T-helper 2 cell treated with Interferon-gamma antibody and Interleukin-4, amounts not matched to agents 100 ng/mL and 5 ng/mL, for 36 hours (primary cell): ENCODE measurements around the gene ZIC1. TPM values are rescaled to one million over a fixed set of nuclear protein-coding genes. Genes with fewer than 3 reads are reported as not detected.

Experiments
- intact Hi-C: fragments of 100-400 bp; cut with micrococcal nuclease; formaldehyde crosslinking; loops from one replicate; pipeline ENCODE4 v1.15.1; 2023
- total RNA-seq: library from RNA; stranded (reverse); gene quantifications from 2 replicates; pipeline ENCODE4 v1.2.3, GENCODE V29; 2022

ZIC1 gene
- total RNA-seq, 1 donor from 2014 or later = not detected

DNA sequence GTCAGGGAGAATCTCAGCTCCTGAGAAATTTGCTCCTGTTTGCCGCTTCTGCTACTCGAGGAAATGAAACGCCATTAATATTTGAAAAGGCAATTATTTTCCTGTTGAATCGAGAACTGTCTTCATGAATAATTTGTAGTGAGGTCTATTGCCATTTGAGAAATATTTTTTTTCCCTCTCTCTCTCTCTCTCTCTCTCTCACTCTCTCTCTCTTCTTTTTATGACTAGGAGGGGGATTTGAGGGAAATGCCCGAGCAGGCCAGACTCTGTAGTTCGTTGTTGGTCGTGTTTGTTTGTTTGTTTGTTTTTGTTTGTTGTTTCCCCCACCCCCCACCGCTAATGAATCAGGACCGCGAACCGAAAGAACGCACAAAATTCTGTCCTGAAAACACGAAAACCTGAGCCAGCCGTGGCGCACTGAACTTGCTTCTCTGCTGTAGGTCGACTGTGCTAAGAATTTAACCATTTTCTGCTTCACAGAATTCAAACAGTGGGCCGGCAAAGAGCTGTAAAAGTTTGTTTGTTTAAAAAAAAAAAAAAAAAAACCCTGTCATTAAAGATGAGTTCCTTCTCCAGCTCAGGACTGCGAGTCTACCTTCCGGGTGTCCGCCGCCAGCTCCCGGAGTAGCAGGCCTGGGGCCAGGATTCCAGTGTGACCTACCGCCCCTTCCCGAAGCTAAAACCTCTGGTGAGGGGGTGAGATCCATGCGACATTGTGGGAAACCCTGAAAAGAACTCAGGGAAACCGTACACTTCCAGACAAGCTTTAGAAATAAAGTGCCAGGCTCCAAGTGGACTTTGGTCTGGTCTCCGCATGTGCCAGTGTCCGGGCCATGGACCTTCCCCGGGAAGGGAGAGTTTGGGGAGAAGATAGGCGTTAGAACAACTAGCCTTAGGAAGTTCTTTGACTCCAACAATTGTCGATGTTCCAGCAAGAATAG is 15.0 kb upstream of the ZIC1 start:
- intact Hi-C loops = loop anchor here (2.0 kb wide), 1 partner anchor 19 kb away; no protein-coding TSS in a partner anchor

- intact Hi-C loops = loop anchor here (2.0 kb wide), 1 partner anchor 18 kb away; no protein-coding TSS in a partner anchor
Measured at GRCh38 chr3:147394884-147395225, 14.3 kb upstream of the ZIC1 start.

DNA sequence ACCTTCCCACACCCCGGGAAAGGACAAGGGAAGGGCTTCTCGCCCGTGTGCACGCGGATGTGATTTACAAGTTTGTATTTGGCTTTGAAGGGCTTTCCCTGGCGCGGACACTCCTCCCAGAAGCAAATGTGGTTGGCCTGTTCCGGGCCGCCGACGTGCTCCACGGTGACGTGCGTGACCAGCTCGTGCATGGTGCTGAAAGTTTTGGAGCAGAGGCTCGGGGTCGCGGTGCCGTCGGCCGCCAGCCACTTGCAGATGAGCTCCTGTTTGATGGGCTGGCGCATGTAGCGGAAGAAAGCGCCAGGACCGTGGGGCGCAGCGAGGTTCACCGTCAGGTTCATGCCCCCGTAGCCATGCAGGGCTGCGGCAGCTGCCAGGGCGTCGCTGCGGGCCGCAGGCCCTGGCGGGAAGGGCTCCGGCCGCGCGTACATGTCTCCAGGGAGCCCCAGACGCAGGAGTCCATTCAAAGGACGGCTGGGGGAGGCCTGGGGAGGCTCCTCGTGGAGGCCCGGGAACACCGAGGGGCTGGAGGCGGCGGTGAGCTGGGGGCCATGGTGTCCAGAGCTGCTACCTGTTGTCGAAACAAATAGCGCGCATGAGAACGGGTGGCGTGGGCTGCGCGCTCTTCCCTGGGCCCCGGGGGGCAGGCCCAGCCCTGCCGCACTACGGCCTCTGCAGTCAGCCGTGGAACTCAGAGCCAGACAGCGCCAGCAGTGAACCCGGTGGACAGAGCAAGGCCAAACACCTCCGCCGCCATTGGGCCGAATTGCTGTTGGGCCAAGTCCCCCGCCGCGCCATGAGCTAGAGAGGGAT is 13.1 kb upstream of the ZIC1 start:
- intact Hi-C loops = loop anchor here (2.0 kb wide), 1 partner anchor 17 kb away; no protein-coding TSS in a partner anchor

DNA sequence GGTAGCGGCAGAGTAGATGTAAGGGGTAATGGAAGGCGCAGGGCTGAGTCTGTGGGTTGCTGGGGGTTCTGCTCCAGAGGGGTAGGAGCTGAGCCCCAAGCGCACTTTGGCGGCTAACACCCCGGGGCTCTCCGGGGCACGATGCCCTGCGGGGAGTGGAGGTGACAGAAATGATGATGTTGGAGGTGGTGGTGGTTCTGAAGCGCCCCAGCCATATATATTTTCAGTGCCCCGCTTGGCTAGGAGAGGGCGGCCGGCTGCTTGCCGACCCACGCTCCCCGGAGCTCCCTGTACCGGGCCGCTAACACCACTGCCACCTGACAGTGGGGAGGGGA is 12.5 kb upstream of the ZIC1 start:
- intact Hi-C loops = no loop called here

GRCh38 chr3:147397155-147397874 is 11.8 kb upstream of the ZIC1 start:
- intact Hi-C loops = no loop called here

DNA sequence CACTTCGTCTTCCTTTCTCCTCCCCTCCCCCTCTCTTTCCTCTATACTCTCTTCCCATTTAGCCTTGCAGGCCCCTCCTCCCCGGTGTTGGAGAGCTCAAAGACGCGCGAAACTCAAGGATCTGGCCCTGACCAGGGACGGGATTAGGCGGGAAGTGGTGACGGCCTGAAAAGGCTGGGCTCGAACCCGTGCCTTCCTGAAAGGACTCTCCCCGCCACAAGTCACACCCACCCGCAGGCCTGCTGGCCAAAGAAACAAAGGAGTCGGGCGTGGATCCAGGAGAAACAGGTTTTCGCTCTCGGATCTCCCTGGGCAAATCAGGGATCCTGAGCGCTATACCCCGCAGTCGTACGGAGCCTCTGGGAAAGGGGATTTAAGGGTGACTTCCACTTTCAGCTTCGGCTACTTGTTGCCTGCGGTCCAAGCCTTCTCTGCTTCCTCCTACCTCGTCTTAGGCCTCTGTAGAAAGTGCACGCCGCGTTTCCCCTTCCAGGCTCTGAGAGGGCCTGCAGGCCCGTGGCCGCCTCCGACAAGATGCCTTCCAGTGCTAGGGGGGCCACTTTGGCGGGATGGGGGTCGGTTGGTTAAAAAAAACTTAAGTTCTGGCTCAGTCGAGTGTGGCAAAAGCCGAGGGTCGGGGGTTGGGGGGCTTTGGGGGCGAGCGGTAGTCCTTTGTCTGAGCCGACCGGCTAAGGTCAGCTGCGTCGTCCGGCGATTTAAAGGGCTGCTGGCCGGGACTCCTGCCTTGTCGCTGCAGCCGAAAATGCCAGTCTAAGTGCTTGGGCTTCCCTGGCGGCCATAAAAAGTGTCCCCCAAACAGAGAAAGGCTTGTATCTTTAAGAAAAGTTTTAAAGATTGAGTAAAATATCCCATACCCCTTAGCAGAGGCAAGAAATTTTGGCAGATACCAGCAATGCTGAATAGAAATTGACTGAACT is 11.0 kb upstream of the ZIC1 start:
- intact Hi-C loops = no loop called here

- intact Hi-C loops = no loop called here
Measured at GRCh38 chr3:147398813-147399534, 10.2 kb upstream of the ZIC1 start.

- intact Hi-C loops = no loop called here
Measured at GRCh38 chr3:147400111-147400510, 9.1 kb upstream of the ZIC1 start.

DNA sequence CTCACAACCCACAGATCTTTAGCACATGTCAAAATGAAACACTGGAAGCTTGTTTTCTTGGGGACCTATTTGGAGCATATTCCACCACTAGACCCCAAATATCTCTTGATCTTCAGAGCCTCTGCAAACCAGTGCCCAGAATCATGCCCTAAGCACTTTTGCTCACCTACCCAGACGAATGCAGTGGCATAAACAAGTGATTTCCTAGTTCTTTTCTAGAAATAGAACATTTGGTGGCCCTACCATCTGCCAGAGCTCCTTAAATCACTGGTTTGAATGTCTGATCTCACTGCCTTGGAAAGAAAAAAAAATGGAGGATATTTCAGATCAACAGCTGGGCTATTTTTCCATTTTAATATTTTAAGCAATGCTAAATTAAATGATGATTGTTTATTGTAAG is 8.2 kb upstream of the ZIC1 start:
- intact Hi-C loops = no loop called here

GRCh38 chr3:147401421-147401820 is 7.7 kb upstream of the ZIC1 start:
- intact Hi-C loops = no loop called here

GRCh38 chr3:147402159-147402558 is 7.0 kb upstream of the ZIC1 start:
- intact Hi-C loops = no loop called here

GRCh38 chr3:147403511-147403910 is 5.7 kb upstream of the ZIC1 start:
- intact Hi-C loops = no loop called here

DNA sequence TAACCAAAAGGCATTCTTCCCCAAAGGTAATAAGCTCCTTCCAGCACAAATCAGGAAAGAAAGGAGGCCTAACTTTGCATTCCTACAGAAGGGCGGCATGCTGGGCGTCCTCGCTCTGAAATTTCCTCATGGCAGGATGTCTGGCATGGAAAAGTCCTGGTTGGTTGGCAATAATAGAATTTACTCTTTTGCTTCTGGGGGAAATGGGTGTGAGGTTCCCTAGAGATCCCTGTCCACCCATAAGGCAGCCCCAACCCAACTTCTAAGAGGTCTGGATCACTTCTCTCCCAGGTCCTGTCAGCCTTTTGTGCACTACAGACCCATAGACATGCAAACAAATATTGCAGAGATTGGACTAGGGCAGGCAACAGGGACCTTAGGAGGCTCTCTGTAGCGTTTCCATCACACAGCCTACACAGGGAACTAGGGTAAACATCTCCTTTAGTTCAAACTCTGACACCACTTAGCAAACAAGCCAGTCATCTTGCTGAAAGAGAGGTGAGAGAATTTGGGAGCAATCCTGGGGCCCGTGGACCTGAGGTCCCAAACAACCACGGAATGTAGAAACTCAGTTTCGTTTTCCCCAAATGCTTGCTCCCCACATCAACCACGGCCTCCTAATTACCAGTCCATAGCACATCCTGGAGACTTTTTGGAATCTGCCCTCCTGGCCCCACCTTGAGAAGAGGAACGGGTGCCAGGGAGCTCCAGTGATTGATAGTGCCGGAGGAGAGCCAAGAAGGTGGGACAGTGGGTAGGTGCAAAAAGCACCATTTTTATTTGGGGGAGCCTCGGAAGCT is 5.0 kb upstream of the ZIC1 start:
- intact Hi-C loops = no loop called here

DNA sequence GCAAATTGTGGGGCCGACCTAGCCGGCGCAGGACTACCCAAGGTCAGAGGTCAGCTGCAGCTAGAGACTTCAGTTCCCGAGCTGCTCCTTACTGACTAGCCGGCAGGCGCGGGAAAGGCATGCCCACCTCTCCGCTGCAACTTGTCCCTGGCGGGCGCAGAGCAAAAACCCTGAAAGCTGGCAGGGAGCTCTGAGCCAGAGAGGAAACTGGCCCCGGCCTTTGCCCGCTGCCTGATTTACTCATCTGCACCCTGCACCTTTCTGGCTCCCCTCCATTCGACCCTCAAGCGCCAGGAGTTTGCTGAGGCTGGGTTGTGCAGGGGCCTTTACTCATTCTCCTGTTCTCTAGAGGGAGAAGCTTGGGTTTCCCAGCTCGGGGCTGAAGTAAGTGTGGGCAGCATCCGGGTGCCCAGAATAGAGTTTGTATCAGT is 4.3 kb upstream of the ZIC1 start:
- intact Hi-C loops = no loop called here

DNA sequence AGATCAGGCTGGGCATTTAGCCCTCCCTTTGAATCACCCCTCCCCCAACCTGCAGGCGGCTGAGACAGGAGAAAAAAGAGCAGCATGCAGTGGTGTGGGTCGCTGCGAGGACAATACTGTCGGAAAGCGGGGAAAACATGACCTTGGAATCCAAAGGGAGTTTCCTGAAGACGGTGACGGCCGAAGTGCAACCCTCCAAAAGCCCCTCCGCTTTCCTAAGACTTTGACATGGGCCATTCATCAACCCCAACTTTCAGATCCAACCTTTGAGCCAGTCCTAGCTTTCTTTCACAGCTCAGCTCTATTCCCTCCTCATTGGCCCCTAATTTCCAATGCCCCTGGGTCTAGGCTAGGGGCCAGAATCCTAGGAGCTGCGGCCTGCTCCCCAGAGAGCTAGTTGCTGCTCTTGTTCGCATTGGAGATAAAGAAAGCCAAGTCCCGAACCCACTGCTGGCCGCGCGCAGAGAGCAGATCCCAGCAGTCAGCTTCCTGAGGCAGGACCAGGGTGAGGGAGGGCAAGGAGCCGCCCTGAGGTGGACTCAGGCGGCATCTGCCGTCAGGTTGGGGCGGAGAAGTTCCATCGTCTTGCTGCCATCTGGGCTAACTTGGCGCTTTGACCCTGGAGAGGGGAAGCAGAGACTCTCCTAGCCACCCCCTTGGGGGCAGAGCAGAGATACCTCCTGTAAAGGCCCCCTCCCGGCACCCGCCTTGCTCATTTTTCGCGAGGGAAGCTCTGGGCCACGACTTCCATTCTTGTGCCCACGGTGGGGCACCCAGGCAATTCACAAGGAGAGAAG is 3.7 kb upstream of the ZIC1 start:
- intact Hi-C loops = loop anchor here (2.0 kb wide), 1 partner anchor 15 kb away; no protein-coding TSS in a partner anchor

DNA sequence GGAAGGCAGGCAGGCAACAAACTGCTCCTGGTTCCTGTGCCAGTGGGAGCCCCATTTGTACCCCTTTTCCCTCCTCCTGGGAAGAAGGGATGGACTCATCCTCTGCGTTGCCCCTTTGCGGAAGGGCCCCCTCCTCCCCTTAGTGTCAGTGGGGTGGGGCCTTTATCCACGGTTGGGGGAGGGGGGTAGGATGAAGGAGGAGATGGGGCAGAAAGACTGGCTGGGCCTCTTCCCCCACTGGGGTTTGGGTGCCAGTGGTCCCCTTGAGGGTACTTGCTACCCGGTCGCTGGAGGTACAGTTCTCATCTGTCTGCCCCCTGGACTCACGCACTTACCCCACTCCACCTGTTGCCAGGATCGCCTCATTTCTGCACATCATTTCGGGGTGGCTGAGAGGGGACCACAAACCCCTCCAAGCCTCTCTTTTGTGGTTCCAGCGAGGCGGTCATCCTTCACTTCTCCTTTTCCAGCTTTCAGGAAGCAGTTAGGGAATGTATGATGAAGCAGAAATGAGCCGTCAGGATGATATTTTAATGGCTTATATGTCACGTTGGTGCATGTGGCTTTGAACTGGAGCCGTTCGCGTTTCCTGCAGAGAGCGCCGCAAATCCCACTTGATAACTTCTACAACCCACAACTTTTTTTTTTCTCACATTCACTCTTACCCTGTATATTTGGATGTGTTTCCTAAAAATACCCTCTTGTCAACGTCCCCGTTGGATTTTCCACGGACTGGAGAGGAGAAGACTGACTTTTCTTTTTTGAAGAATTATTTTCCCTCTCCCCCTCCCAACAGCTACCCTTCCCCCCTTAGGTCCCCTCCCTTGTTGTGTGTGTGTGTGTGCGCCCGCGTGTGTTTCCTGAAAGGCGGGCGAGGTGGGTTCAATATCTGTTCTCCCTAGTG is 2.9 kb upstream of the ZIC1 start, which contains the start of gene ZIC4:
TSS of gene ZIC4 (minus strand) at position 516 of the 904 bp plus-strand sequence. CDS start 3,746 bp downstream, outside the sequence.
- intact Hi-C loops = loop anchor here (2.0 kb wide), 1 partner anchor 15 kb away; no protein-coding TSS in a partner anchor

DNA sequence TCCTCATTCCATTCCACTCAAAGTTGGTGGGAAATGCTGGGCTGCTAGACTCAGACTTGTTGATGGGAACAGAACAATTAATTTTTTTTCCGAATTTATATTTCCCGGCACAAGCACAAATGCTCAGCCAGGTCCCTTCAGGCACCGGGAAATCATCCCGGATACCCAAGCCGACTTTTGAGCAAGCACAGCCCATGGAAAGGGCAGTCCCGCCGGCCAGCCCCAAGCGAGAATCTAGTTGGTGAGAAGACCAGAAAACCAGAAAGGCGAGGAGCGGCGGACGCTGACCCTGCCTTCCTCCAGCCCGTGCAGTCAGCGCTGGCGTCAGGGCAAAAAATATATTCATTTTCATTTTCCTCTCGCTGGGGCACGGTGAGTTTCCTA is 2.1 kb upstream of the ZIC1 start:
- intact Hi-C loops = loop anchor here (2.0 kb wide), 1 partner anchor 14 kb away; no protein-coding TSS in a partner anchor
